ENCODE data around the gene PSMA7.

PSMA7 gene

GRCh38 chr20:62143081-62143956 lies at the start of gene PSMA7, which contains the start of gene SS18L1:
Gene PSMA7 (minus strand): TSS chr20:62143394. CDS start chr20:62143303, 91 bp downstream.
Gene SS18L1 (plus strand): TSS chr20:62143769. CDS start chr20:62143821, 52 bp downstream.
- peak in 55 of 56 donors; percentile 28 to 91 (median 77) for DNase-seq

- no peak for DNase-seq
Measured at GRCh38 chr20:62192635-62193034, 49.4 kb upstream of the PSMA7 start.

GRCh38 chr20:62191781-62192559 lies 48.8 kb upstream of the PSMA7 start:
- no peak for DNase-seq

GRCh38 chr20:62190639-62191411 lies 47.6 kb upstream of the PSMA7 start:
- no peak for DNase-seq

GRCh38 chr20:62186887-62187866 lies 44.0 kb upstream of the PSMA7 start:
- DNase-seq: no peak

- no peak for DNase-seq
Measured at GRCh38 chr20:62186096-62186426, 42.9 kb upstream of the PSMA7 start.

GRCh38 chr20:62183426-62184142 lies 40.4 kb upstream of the PSMA7 start:
- DNase-seq: no peak

GRCh38 chr20:62182469-62183425 lies 39.6 kb upstream of the PSMA7 start, which contains the start of gene MTG2:
Gene MTG2 (plus strand): TSS chr20:62183028. CDS start chr20:62193421, 10,393 bp downstream.
- DNase-seq: peak; percentile 57 to 96 (median 88)

- DNase-seq: no peak
Measured at GRCh38 chr20:62181808-62182207, 38.6 kb upstream of the PSMA7 start.

GRCh38 chr20:62179162-62179504 lies 35.9 kb upstream of the PSMA7 start:
- no peak for DNase-seq

GRCh38 chr20:62178316-62179161 lies 35.3 kb upstream of the PSMA7 start:
- DNase-seq: no peak

GRCh38 chr20:62177307-62177706 lies 34.1 kb upstream of the PSMA7 start:
- no peak for DNase-seq

GRCh38 chr20:62176866-62177265 lies 33.7 kb upstream of the PSMA7 start:
- no peak for DNase-seq

- DNase-seq: no peak
Measured at GRCh38 chr20:62175711-62176110, 32.5 kb upstream of the PSMA7 start.

GRCh38 chr20:62174870-62175624 lies 31.9 kb upstream of the PSMA7 start:
- no peak for DNase-seq

- DNase-seq: no peak
Measured at GRCh38 chr20:62174021-62174804, 31.0 kb upstream of the PSMA7 start.

Measured in nucleus accumbens (tissue), 56 donors.